T-helper 17 cell (primary cell): Measurements from ENCODE around the gene PTPRN2. TPM values are rescaled to one million over a fixed set of nuclear protein-coding genes. Genes with fewer than 3 reads are reported as not detected.
"Not testable (repeated sequence)": the region's sequence is repeated elsewhere in the genome, so short reads cannot be mapped to it uniquely, and the experiment has no call there.

ENCODE experiments used
- ATAC-seq: fragments of 150-1000 bp; cut with Tn5 transposase; 2 replicates; pipeline ENCODE4 v1.10.0; 2021; ENCODE audit warnings: mild to moderate bottlenecking, moderate library complexity
- DNase-seq, 3 donors: peaks; one replicate each; pipeline versions ENCODE4 v3.0.0 to v3.0.0-alpha.2; 2020 to 2021
- H3K9me3 ChIP-seq: one replicate; pipeline ENCODE4 v1.7.0; 2013; ENCODE audit warnings: low read length, mild to moderate bottlenecking; ENCODE audit not compliant: control insufficient read depth, poor library complexity, severe bottlenecking
- H3K27ac Mint-ChIP-seq: one replicate; pipeline ENCODE4 v1.8.0; 2022; ENCODE audit warnings: mild to moderate bottlenecking, moderate library complexity, mixed read lengths
- H3K27me3 Mint-ChIP-seq: one replicate; pipeline ENCODE4 v1.8.0; 2022; ENCODE audit warnings: mixed read lengths
- H3K36me3 Mint-ChIP-seq: one replicate; pipeline ENCODE4 v1.8.0; 2022; ENCODE audit warnings: low read depth, mixed read lengths
- H3K4me1 Mint-ChIP-seq: one replicate; pipeline ENCODE4 v1.8.0; 2022; ENCODE audit warnings: mild to moderate bottlenecking, mixed read lengths
- H3K4me3 Mint-ChIP-seq: one replicate; pipeline ENCODE4 v1.8.0; 2022; ENCODE audit warnings: mild to moderate bottlenecking, moderate library complexity, mixed read lengths
- total RNA-seq, 4 donors: library from RNA in 2 of 4; stranded (reverse) in 2 of 4; gene quantifications; one replicate each; pipeline ENCODE4 v1.2.3 and lab custom pipeline; 2022 to 2026

The PTPRN2 gene
- total RNA-seq, 2 donors from 2014 or later, result 0.42 to 0.57 TPM

- Mint-ChIP-seq H3K4me3 (no peak overlapping the region), H3K4me1 (no peaks in the 10 kb centered on the region), H3K36me3 (no peaks in the 10 kb centered on the region), H3K27me3 (no peaks in the 10 kb centered on the region), H3K27ac (no peak overlapping the region)
- no peak for ATAC-seq
- DNase-seq, result no peak
- no peaks in the 10 kb centered on the region for H3K9me3 ChIP-seq
Observed at GRCh38 chr7:158040199-158040598, 547.4 kb downstream of the PTPRN2 start.

GRCh38 chr7:158039270-158039669, 548.4 kb downstream of the PTPRN2 start:
- Mint-ChIP-seq H3K36me3 (peaks cover 2% of the 10 kb centered on the region), H3K27me3 (no peaks in the 10 kb centered on the region), H3K4me3 (no peak overlapping the region), H3K27ac (no peak overlapping the region), H3K4me1 (no peaks in the 10 kb centered on the region)
- no peaks in the 10 kb centered on the region for H3K9me3 ChIP-seq
- no peak for DNase-seq
- no peak for ATAC-seq

DNA sequence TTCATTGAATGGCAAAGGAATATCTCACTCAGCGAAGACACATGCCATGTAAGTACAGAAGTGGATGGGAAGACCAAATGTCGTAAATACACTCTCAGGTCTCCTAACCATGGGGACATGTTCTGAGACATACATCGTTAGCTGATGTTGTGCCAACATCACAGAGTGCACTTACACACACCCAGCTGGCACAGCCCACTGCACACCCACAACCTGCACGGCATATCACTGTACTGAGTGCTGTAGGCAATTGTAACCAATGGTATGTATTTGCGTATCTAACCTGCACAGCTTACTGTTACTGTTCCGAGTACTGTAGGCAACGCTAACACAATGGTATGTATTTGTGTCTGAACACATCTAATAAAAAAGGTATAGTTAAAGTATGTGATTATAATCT, 550.4 kb downstream of the PTPRN2 start:
- DNase-seq (no peak), ATAC-seq (no peak)
- Mint-ChIP-seq H3K4me3 (no peak overlapping the region), H3K27me3 (peaks cover 4% of the 10 kb centered on the region), H3K36me3 (peaks cover 2% of the 10 kb centered on the region), H3K4me1 (no peaks in the 10 kb centered on the region), H3K27ac (no peak overlapping the region)
- no peaks in the 10 kb centered on the region for H3K9me3 ChIP-seq

GRCh38 chr7:158035343-158035742, 552.3 kb downstream of the PTPRN2 start:
- Mint-ChIP-seq H3K27me3 (peaks cover 21% of the 10 kb centered on the region), H3K27ac (no peak overlapping the region), H3K4me1 (no peaks in the 10 kb centered on the region), H3K36me3 (peaks cover 2% of the 10 kb centered on the region), H3K4me3 (no peak overlapping the region)
- no peak for DNase-seq
- no peaks in the 10 kb centered on the region for H3K9me3 ChIP-seq
- no peak for ATAC-seq

DNA sequence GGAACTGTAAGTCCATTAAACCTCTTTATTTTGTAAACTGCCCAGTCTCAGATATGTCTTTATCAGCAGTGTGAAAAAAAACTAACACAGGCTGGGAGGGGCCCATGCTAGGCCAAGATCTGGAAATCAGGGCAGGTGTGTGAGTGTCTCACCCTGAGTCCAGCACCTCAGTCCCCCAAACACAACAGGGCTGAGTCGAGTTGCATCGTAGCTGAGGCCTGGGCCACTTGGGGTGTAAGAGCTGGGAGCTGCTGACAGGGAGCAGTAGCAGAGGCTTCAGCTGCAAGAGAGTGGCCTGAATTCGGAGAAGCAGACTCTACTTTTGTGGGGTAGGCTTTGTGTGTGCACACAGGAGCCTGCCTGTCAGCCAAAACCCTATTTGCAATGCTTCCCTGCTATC, 553.1 kb downstream of the PTPRN2 start:
- no peak overlapping the region for H3K4me3 Mint-ChIP-seq
- peaks cover 2% of the 10 kb centered on the region for H3K36me3 Mint-ChIP-seq
- no peak overlapping the region for H3K27ac Mint-ChIP-seq
- no peaks in the 10 kb centered on the region for H3K9me3 ChIP-seq
- H3K27me3 Mint-ChIP-seq, result peaks cover 29% of the 10 kb centered on the region
- no peak for ATAC-seq
- no peaks in the 10 kb centered on the region for H3K4me1 Mint-ChIP-seq
- DNase-seq, result no peak

GRCh38 chr7:158033925-158034324, 553.7 kb downstream of the PTPRN2 start:
- not testable (repeated sequence) for H3K36me3 Mint-ChIP-seq, H3K4me1 Mint-ChIP-seq, H3K27ac Mint-ChIP-seq, H3K4me3 Mint-ChIP-seq, H3K9me3 ChIP-seq, ATAC-seq, DNase-seq
- H3K27me3 Mint-ChIP-seq, result peaks cover 34% of the 10 kb centered on the region

GRCh38 chr7:158033196-158033595, 554.4 kb downstream of the PTPRN2 start:
- DNase-seq (no peak), ATAC-seq (no peak)
- no peaks in the 10 kb centered on the region for H3K4me1 Mint-ChIP-seq
- no peak overlapping the region for H3K27ac Mint-ChIP-seq
- peaks cover 2% of the 10 kb centered on the region for H3K36me3 Mint-ChIP-seq
- H3K4me3 Mint-ChIP-seq, result no peak overlapping the region
- H3K27me3 Mint-ChIP-seq, result peaks cover 36% of the 10 kb centered on the region
- no peaks in the 10 kb centered on the region for H3K9me3 ChIP-seq

DNA sequence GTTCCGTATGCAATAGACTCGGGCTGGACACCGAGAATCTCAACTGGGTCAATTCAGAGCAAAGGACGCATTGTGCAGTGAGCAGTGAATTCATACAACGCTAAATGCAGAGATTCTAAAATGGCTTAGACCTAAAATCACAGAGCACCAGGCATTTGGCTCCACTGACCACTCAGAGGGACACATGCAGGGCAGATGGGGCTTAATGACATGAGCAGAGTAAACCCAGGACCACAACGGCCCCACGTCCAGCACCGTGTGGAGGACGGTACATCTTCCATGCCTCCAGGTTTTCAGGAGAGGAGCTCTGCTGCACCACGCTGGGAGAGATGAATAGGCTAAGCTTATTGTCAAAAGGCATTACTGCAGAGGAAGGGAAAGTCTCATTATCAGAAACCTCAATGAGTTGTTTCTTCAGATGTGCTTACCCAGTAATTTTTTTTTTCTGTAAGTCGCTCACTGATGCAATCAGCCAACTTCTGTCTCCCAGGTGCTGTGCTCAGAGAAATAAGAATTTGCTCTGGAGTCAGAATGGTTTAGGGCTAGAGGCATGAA, 555.0 kb downstream of the PTPRN2 start:
- Mint-ChIP-seq H3K27ac (no peak overlapping the region), H3K36me3 (peaks cover 2% of the 10 kb centered on the region), H3K27me3 (peaks cover 41% of the 10 kb centered on the region), H3K4me1 (no peaks in the 10 kb centered on the region), H3K4me3 (no peak overlapping the region)
- DNase-seq (no peak), ATAC-seq (no peak)
- no peaks in the 10 kb centered on the region for H3K9me3 ChIP-seq

DNA sequence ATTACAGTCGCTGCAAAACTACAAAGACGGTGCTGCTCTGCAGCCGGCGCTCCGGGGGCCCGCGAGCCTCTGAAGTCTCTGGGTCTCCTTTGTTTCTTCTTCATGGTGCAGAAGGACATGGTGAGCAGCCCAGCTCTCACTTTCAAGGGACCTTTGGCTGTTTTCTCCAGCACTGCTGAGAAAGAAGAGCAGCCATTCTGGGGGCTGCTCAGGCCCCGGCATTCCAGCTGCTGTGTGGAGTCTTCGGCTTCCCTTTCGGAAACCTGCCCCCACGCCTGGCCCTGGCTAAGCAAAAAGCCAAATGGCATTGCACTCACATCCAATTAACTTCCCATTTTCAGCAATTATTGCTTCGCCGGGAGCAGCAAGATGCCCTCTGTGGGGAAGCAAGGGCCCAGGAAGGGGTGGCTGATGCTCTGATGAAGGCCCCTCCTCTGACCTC, 555.7 kb downstream of the PTPRN2 start:
- H3K9me3 ChIP-seq, result no peaks in the 10 kb centered on the region
- ATAC-seq (no peak), DNase-seq (no peak)
- Mint-ChIP-seq H3K4me1 (no peaks in the 10 kb centered on the region), H3K4me3 (no peak overlapping the region), H3K27ac (no peak overlapping the region), H3K36me3 (peaks cover 2% of the 10 kb centered on the region), H3K27me3 (peaks cover 44% of the 10 kb centered on the region)

DNA sequence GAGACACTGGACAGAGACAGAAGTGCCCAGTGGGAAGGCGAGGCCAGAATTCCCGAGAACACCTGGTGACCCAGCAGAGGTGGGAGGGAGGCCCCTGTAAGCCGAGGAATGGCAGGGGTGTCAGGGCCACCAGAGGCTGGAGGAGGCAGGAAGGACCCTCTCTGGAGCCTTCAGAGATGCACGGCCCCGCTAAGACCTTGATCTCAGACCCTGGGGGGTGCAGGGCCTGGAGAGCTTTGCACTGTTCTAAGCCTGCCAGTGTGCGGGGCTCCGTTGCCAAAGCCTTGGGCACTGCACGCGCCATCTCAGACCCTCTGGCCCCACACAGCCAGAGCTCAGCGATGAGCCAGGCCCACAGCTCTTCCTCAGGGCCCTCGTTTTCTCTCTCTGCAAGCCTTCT, 557.1 kb downstream of the PTPRN2 start:
- ATAC-seq (no peak), DNase-seq (no peak)
- no peaks in the 10 kb centered on the region for H3K4me1 Mint-ChIP-seq
- no peak overlapping the region for H3K27ac Mint-ChIP-seq
- H3K9me3 ChIP-seq, result no peaks in the 10 kb centered on the region
- peaks cover 44% of the 10 kb centered on the region for H3K27me3 Mint-ChIP-seq
- peaks cover 2% of the 10 kb centered on the region for H3K36me3 Mint-ChIP-seq
- H3K4me3 Mint-ChIP-seq, result no peak overlapping the region

GRCh38 chr7:158030071-158030470, 557.6 kb downstream of the PTPRN2 start:
- no peaks in the 10 kb centered on the region for H3K9me3 ChIP-seq

DNA sequence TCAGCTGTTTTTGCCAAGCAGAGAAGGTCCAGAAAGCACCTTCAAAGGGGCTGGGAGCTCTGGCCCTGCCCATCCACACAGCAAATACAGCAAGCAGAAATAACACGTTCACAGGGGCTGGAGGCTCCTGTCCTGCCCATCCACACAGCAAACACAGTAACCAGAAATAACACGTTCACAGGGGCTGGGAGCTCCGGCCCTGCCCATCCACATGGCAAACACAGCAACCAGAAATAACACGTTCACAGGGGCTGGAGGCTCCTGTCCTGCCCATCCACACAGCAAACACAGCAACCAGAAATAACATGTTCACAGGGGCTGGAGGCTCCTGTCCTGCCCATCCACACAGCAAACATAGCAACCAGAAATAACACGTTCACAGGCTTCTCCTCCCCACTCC, 558.1 kb downstream of the PTPRN2 start:
- no peak overlapping the region for H3K4me3 Mint-ChIP-seq
- H3K27ac Mint-ChIP-seq, result no peak overlapping the region
- peaks cover under 1% of the 10 kb centered on the region for H3K4me1 Mint-ChIP-seq
- peaks cover 44% of the 10 kb centered on the region for H3K27me3 Mint-ChIP-seq
- H3K36me3 Mint-ChIP-seq, result peaks cover 2% of the 10 kb centered on the region
- H3K9me3 ChIP-seq, result no peaks in the 10 kb centered on the region
- ATAC-seq (no peak), DNase-seq (no peak)

More at GRCh38 chr7:158030071-158030470, 557.6 kb downstream of the PTPRN2 start:
- Mint-ChIP-seq H3K36me3 (peaks cover 2% of the 10 kb centered on the region), H3K27me3 (peaks cover 44% of the 10 kb centered on the region), H3K27ac (no peak overlapping the region), H3K4me1 (no peaks in the 10 kb centered on the region), H3K4me3 (no peak overlapping the region)
- DNase-seq, result no peak
- ATAC-seq, result no peak

GRCh38 chr7:158028971-158029370, 558.7 kb downstream of the PTPRN2 start:
- no peaks in the 10 kb centered on the region for H3K36me3 Mint-ChIP-seq
- DNase-seq, result no peak
- peaks cover 44% of the 10 kb centered on the region for H3K27me3 Mint-ChIP-seq
- H3K27ac Mint-ChIP-seq, result no peak overlapping the region
- H3K4me3 Mint-ChIP-seq, result no peak overlapping the region
- no peak for ATAC-seq
- no peaks in the 10 kb centered on the region for H3K9me3 ChIP-seq
- H3K4me1 Mint-ChIP-seq, result peaks cover 2% of the 10 kb centered on the region

GRCh38 chr7:158028290-158028941, 559.2 kb downstream of the PTPRN2 start:
- ATAC-seq (no peak), DNase-seq (no peak)
- peaks cover 2% of the 10 kb centered on the region for H3K4me1 Mint-ChIP-seq
- no peaks in the 10 kb centered on the region for H3K9me3 ChIP-seq
- no peak overlapping the region for H3K4me3 Mint-ChIP-seq
- H3K36me3 Mint-ChIP-seq, result no peaks in the 10 kb centered on the region
- H3K27me3 Mint-ChIP-seq, result peaks cover 44% of the 10 kb centered on the region
- no peak overlapping the region for H3K27ac Mint-ChIP-seq
